BLaER1 (cell line): ENCODE measurements around the gene TAAR5.
"Not testable (repeated sequence)": the region's sequence is repeated elsewhere in the genome, so short reads cannot be mapped to it uniquely, and the experiment has no call there.

Experiments used
- H3K27ac ChIP-seq: shearing (Covaris generic); formaldehyde crosslinking; 2 replicates; pipeline ENCODE4 v1.8.1; 2022
- H3K27me3 ChIP-seq: shearing (Covaris generic); formaldehyde crosslinking; 2 replicates; pipeline ENCODE4 v1.8.1; 2022
- H3K36me3 ChIP-seq: shearing (Covaris generic); formaldehyde crosslinking; 2 replicates; pipeline ENCODE4 v1.8.1; 2022
- H3K4me1 ChIP-seq: shearing (Covaris generic); formaldehyde crosslinking; 2 replicates; pipeline ENCODE4 v1.8.1; 2022
- H3K4me2 ChIP-seq: shearing (Covaris generic); formaldehyde crosslinking; 2 replicates; pipeline ENCODE4 v1.8.1; 2022
- H3K4me3 ChIP-seq: shearing (Covaris generic); formaldehyde crosslinking; 2 replicates; pipeline ENCODE4 v1.8.1; 2022
- H3K9ac ChIP-seq: shearing (Covaris generic); formaldehyde crosslinking; 2 replicates; pipeline ENCODE4 v1.8.1; 2022
- H3K9me3 ChIP-seq: shearing (Covaris generic); formaldehyde crosslinking; 2 replicates; pipeline ENCODE4 v1.8.1; 2022
- H4K20me1 ChIP-seq: shearing (Covaris generic); formaldehyde crosslinking; 2 replicates; pipeline ENCODE4 v1.8.1; 2022
- Cebpa-rat ChIP-seq: shearing (Covaris generic); IDR thresholded peaks from 2 replicates; pipeline ENCODE4 v1.8.1; 2022

TAAR5 gene

DNA sequence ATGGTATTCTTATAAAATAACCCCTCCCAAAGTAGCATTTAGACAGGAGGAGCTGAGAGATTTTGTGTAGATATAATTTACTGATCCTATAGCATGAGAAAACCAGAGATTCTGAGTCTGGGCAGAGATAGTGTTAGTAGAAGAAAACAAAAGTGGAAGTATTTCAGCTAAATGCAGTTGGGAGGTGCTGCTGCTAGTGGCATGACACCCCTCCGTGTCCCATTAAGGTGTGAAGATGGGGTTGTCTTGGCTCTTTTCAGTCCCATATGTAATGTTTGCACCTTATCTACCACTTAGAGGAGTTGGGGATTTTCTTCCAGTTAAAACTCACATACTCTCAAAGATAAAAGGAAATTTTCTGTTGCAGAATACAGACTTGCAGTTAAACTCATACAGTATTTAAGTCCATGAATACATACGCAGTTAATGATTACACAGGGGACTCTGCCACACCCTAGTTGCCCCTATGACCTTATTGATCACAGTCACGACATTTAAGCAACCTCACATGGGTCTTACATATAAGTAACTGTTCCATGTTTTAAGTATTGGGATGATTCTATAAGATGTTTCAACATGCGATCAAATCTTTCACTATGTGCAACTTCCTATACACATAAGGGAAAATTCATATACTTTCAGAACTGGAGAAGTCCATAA, 23.0 kb upstream of the TAAR5 start:
- Histone ChIP-seq H3K27me3 (no peaks in the 10 kb centered on the region), H3K9ac (no peak overlapping the region), H4K20me1 (no peaks in the 10 kb centered on the region), H3K27ac (no peak overlapping the region), H3K4me1 (peaks cover 6% of the 10 kb centered on the region; the same call in 1 of the 2 replicates), H3K9me3 (no peaks in the 10 kb centered on the region), H3K4me2 (no peak overlapping the region), H3K36me3 (no peaks in the 10 kb centered on the region), H3K4me3 (no peak overlapping the region)
- no peak for TF ChIP-seq Cebpa-rat

DNA sequence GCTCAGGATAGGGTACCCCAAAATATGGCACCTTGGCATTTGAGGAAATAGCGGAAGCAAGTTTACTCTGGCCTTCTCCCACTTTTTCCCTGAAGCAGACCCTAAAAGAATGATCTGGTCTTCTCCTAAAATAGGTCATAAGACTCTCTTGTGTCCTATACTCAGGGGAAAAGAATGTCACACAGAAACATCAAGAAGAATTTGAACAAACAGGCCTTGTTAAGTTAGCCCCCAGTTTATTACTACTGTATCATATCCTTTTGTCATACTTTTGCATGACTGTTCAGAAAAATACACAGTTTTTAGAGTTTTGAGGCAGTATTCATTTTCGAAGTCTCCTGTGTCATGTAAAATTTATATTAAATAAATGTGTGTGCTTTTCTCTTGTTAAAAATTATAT, 22.1 kb upstream of the TAAR5 start:
- H3K36me3 ChIP-seq = no peaks in the 10 kb centered on the region
- no peaks in the 10 kb centered on the region for H3K27me3 ChIP-seq
- no peak overlapping the region for H3K9ac ChIP-seq
- no peak overlapping the region for H3K4me2 ChIP-seq
- H3K27ac ChIP-seq = no peak overlapping the region
- H3K4me3 ChIP-seq = no peak overlapping the region
- TF ChIP-seq Cebpa-rat = no peak
- no peaks in the 10 kb centered on the region for H3K9me3 ChIP-seq
- H3K4me1 ChIP-seq = peaks cover 6% of the 10 kb centered on the region; the same call in 1 of the 2 replicates
- H4K20me1 ChIP-seq = no peaks in the 10 kb centered on the region

DNA sequence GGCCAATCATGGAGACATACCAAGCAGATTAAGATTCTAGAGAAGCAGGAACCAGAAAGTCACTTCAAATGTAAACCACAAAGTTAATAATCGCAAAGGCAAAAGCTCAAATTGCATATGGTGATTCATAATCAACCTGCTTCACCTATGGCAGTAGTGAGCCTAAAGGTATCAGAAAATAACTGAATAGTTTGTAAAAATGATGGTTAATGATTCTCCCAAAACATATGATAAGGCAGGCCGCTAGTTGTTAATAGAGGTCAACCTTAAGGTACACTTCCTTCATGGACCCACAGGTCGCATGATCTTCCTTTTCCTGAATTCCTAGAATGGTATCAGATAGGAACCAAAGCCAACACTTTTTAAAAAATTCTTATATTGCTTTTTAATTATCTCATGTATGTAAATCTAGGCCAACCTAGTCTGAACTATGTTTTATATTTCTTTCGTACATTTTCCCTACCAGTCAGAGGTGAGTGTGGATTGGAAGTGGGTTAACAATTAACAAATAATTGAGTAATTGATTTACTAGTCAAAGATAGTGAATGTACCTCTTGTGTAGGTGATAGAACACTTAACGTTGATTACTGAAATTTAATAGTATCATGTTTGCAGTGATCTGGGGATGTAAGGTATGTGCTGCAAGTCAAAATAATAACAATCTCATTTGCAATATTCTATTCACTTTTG, 18.1 kb upstream of the TAAR5 start:
- Histone ChIP-seq H3K4me1 (no peaks in the 10 kb centered on the region), H3K9ac (no peak overlapping the region), H3K36me3 (no peaks in the 10 kb centered on the region), H3K4me2 (no peak overlapping the region), H3K27me3 (no peaks in the 10 kb centered on the region), H4K20me1 (no peaks in the 10 kb centered on the region), H3K4me3 (no peak overlapping the region), H3K9me3 (no peaks in the 10 kb centered on the region), H3K27ac (no peak overlapping the region)
- TF ChIP-seq Cebpa-rat = no peak

DNA sequence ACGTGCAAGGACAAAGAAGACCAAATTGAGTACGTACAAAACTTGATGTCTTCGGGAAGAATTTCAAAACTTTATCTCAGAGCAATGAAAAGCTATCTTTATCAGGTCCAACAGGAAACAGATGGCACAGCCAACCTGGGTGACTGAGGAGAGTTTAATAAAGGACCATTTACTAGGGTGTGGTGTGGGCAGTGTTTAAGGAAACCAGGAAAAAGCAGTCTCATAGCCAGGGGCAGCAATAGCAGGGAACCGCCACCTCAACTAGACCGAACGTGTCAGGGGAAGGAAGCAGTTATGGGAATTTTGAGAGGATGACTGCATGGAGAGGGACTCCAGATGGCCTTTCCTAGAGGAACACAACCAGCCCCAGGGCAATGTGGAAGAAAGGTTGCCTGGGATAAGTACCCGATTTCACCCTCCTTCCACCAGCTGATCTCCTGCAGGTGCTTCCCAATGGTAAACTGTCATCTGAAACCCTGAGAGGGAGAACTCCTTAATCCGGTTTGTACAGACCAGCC, 15.2 kb upstream of the TAAR5 start:
- no peak for TF ChIP-seq Cebpa-rat
- no peaks in the 10 kb centered on the region for H3K9me3 ChIP-seq
- H3K4me2 ChIP-seq = no peak overlapping the region
- no peaks in the 10 kb centered on the region for H4K20me1 ChIP-seq
- no peaks in the 10 kb centered on the region for H3K4me1 ChIP-seq
- no peak overlapping the region for H3K4me3 ChIP-seq
- H3K27ac ChIP-seq = no peak overlapping the region
- H3K9ac ChIP-seq = no peak overlapping the region
- H3K36me3 ChIP-seq = no peaks in the 10 kb centered on the region
- H3K27me3 ChIP-seq = no peaks in the 10 kb centered on the region

DNA sequence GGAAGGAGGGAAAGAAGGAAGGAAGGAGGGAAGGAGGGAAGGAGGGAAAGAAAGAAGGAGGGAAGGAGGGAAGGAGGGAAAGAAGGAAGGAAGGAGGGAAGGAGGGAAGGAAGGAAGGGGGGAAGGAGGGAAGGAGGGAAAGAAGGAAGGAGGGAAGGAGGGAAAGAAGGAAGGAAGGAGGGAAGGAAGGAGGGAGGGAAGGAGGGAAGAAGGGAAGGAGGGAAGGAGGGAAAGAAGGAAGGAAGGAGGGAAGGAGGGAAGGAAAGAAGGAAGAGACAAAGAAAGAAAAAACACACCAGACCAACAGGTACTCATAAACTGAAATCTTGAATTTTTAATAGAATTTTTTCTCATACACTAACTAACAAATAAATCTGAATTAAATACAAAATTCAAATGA, 11.4 kb upstream of the TAAR5 start:
- H3K27ac ChIP-seq, H4K20me1 ChIP-seq, H3K4me2 ChIP-seq, H3K9me3 ChIP-seq, H3K4me3 ChIP-seq, H3K9ac ChIP-seq, H3K4me1 ChIP-seq, H3K36me3 ChIP-seq, H3K27me3 ChIP-seq: not testable (repeated sequence)

DNA sequence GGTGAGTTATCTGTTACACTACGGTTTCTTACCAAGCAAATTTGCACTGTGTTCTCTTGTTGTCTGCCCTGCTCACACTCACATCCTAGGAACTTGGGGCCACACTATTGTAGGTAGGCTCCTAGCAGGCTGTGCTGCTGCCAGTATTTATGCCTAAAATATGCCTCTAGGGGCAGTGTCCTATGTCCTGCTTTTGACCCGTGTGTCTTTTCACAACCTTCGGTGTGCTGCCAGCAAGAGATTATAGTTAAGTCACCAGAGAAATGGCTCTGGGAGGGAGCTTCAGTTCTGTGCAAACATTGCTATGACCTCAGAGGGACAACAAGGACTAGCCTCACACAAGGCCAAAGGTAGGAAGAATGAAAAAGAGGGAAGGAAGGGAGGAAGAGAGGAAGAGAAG, 8.9 kb upstream of the TAAR5 start:
- Histone ChIP-seq H3K9me3 (no peaks in the 10 kb centered on the region), H3K4me2 (no peak overlapping the region), H4K20me1 (no peaks in the 10 kb centered on the region), H3K4me3 (no peak overlapping the region), H3K4me1 (no peaks in the 10 kb centered on the region), H3K27ac (no peak overlapping the region), H3K27me3 (no peaks in the 10 kb centered on the region), H3K9ac (no peak overlapping the region), H3K36me3 (no peaks in the 10 kb centered on the region)
- no peak for TF ChIP-seq Cebpa-rat

DNA sequence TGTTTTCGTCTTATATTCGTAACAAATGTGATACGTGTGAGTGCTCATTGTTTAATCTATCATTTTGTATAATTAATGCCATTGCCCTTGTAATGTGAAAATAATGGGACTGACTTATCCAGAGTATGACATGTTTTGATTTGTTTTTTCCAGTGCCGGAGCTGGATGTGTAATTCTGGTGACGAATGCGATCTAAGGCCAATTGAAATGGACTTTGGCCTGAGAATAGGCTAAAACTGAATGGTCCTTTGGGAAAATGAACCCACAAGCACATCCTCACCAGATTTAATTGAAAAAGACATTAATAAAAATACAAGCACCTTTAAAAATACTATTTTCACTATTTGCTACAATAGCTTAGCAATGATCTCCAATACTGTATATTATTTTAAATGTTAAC, 6.7 kb upstream of the TAAR5 start:
- Histone ChIP-seq H3K4me2 (no peak overlapping the region), H3K27ac (no peak overlapping the region), H3K27me3 (no peaks in the 10 kb centered on the region), H3K9me3 (no peaks in the 10 kb centered on the region), H3K4me1 (no peaks in the 10 kb centered on the region), H3K4me3 (no peak overlapping the region), H4K20me1 (no peaks in the 10 kb centered on the region), H3K36me3 (no peaks in the 10 kb centered on the region), H3K9ac (no peak overlapping the region)
- TF ChIP-seq Cebpa-rat = no peak

DNA sequence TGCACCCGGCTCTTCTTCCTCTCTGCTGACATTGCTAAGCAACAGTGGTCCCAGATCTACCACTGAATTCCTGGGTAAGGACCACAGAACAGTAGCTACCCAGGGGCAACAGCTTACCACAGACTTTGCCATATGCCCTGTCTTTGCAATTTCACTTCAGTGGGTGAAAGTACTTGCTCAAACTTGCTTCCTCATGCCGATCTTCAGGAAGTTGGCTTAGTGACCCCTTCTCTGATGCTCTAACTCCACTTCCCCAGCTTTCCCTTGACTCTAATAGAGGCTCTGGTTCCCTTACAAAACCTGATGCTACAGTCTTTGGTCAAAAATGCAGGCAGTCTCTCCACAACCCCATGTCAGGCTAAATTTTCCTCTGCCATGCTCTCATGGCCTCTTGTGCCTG, 3.3 kb upstream of the TAAR5 start:
- no peak for TF ChIP-seq Cebpa-rat
- Histone ChIP-seq H3K4me3 (no peak overlapping the region), H4K20me1 (no peaks in the 10 kb centered on the region), H3K27ac (no peak overlapping the region), H3K9ac (no peak overlapping the region), H3K4me1 (no peaks in the 10 kb centered on the region), H3K4me2 (no peak overlapping the region), H3K27me3 (no peaks in the 10 kb centered on the region), H3K9me3 (no peaks in the 10 kb centered on the region), H3K36me3 (no peaks in the 10 kb centered on the region)

DNA sequence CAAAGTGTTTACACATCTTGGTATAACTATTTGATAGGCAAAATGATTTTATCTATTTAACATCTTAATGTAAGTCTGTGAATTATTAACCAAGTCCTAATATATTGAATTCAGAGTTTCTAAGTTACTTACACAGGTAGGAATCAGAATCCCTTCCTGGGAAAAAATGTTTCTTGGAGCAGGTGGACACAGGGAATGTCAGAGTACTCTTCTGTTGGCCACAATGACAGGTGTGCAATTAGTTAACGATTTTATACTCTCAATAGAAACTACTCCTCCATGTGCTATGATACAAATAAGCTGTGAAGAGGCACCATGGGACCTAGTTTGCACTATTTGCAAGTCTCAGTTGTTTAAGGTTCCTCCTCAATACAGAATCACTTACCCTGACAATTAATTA, 821 bp upstream of the TAAR5 start:
- Histone ChIP-seq H3K9me3 (no peaks in the 10 kb centered on the region), H3K9ac (no peak overlapping the region), H3K4me1 (no peaks in the 10 kb centered on the region), H4K20me1 (no peaks in the 10 kb centered on the region), H3K27me3 (no peaks in the 10 kb centered on the region), H3K36me3 (no peaks in the 10 kb centered on the region), H3K4me2 (no peak overlapping the region), H3K27ac (no peak overlapping the region), H3K4me3 (no peak overlapping the region)
- no peak for TF ChIP-seq Cebpa-rat

DNA sequence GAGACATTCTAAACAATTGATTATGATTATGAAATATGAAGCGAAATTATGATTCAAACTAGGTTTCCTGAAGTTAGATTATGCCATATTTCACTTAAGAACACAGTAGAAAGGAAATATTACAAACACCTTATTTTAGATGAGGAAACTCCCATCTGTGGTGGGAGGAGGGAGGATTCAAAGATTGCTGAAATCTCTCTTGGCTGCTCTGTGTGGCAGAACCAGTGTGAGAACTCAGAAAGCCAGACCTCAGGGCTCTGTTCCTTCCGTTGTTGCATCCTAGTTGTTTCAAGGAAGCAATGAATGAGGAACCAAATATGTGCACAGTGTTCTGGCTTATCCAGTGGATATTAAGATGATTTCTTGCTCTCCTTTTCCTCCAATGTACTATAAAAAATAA, 2.1 kb downstream of the TAAR5 start:
- H3K9ac ChIP-seq = no peak overlapping the region
- H3K9me3 ChIP-seq = no peaks in the 10 kb centered on the region
- no peaks in the 10 kb centered on the region for H3K4me1 ChIP-seq
- no peak overlapping the region for H3K27ac ChIP-seq
- H3K36me3 ChIP-seq = no peaks in the 10 kb centered on the region
- no peaks in the 10 kb centered on the region for H4K20me1 ChIP-seq
- no peak overlapping the region for H3K4me2 ChIP-seq
- TF ChIP-seq Cebpa-rat = no peak
- no peak overlapping the region for H3K4me3 ChIP-seq
- no peaks in the 10 kb centered on the region for H3K27me3 ChIP-seq
